ENCODE data around the gene KIAA1549. TPM values are rescaled to one million over a fixed set of nuclear protein-coding genes. Genes with fewer than 3 reads are reported as not detected.

Gene KIAA1549
- polyA plus RNA-seq, 1 donor (not counting 4 experiments of a cell fraction or from before 2014, with no cell fraction given) = 1.1 TPM

DNA sequence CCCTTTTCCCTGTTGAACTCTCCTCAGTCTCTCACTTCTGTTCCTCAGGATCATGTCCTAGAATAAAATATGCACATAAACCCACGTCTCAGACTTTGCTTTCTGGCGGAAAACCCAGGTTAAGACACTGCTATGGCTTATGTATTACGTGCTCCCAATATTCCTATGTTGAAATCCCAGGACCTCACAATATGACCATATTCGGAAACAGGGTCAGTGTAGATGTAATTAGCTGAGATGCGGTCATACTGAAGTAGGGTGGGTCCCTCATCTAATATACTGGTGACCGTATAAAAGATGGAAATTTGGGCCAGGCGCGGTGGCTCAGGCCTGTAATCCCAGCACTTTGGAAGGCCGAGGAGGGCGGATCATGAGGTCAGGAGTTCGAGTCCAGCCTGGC lies 59.9 kb downstream of the KIAA1549 start:
- no peaks in the 10 kb centered on the region for H3K9me1 ChIP-seq (ENCODE audit: control insufficient read depth, extremely low read depth, insufficient read depth, low read length)
- dilution Hi-C loops (cut with MboI; ENCODE audit: extremely low pct_ligation_motif_present, low sequenced_read_pairs) = no loop called here
- no peaks in the 10 kb centered on the region for H3K9me3 ChIP-seq (ENCODE audit: control insufficient read depth, low read depth, low read length)
- H3K79me2 ChIP-seq (ENCODE audit: control insufficient read depth, insufficient read depth, low read length) = no peaks in the 10 kb centered on the region
- no peak overlapping the region for H3K4me2 ChIP-seq (ENCODE audit: control insufficient read depth, extremely low read depth, insufficient read depth, low read depth, low read length)
- no peak overlapping the region for H2AFZ ChIP-seq (ENCODE audit: control insufficient read depth, low read length)
- TF ChIP-seq, protein P1, sequence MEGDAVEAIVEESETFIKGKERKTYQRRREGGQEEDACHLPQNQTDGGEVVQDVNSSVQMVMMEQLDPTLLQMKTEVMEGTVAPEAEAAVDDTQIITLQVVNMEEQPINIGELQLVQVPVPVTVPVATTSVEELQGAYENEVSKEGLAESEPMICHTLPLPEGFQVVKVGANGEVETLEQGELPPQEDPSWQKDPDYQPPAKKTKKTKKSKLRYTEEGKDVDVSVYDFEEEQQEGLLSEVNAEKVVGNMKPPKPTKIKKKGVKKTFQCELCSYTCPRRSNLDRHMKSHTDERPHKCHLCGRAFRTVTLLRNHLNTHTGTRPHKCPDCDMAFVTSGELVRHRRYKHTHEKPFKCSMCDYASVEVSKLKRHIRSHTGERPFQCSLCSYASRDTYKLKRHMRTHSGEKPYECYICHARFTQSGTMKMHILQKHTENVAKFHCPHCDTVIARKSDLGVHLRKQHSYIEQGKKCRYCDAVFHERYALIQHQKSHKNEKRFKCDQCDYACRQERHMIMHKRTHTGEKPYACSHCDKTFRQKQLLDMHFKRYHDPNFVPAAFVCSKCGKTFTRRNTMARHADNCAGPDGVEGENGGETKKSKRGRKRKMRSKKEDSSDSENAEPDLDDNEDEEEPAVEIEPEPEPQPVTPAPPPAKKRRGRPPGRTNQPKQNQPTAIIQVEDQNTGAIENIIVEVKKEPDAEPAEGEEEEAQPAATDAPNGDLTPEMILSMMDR (optimal IDR thresholded peaks at IDR 0.05 in 1 of 3, IDR thresholded peaks at IDR 0.05 in 1 of 3, conservative IDR thresholded peaks at IDR 0.05 in 1 of 3; ENCODE audit: extremely low read depth in 1 of 3, insufficient read depth in 2 of 3, low read length in 3 of 3) = no peak
- TF ChIP-seq EZH2 (IDR thresholded peaks at IDR 0.05; ENCODE audit: low read length) = no peak
- no peak overlapping the region for H3K27ac ChIP-seq (ENCODE audit: control insufficient read depth, insufficient read depth, low read length)
- no peaks in the 10 kb centered on the region for H4K20me1 ChIP-seq (ENCODE audit: control insufficient read depth, extremely low read depth, insufficient read depth, low read length)
- FAIRE-seq (no peak), DNase-seq (ENCODE audit: low read depth, low spot score) (no peak)
- H3K4me1 ChIP-seq (ENCODE audit: control insufficient read depth, extremely low read depth, insufficient read depth, low read length) = no peaks in the 10 kb centered on the region
- H3K4me3 ChIP-seq (ENCODE audit: control insufficient read depth in 2 of 3, extremely low read depth in 1 of 3, insufficient read depth in 2 of 3, low read depth in 1 of 3, low read length in 3 of 3) = no peak overlapping the region
- H3K27me3 ChIP-seq (ENCODE audit: control insufficient read depth, extremely low read depth, insufficient read depth, low read length) = no peaks in the 10 kb centered on the region
- no peaks in the 10 kb centered on the region for H3K36me3 ChIP-seq (ENCODE audit: control insufficient read depth in 2 of 2, extremely low read depth in 1 of 2, insufficient read depth in 2 of 2, low read length in 2 of 2)
- H3K9ac ChIP-seq (ENCODE audit: control insufficient read depth, extremely low read depth, insufficient read depth, low read length) = no peak overlapping the region

DNA sequence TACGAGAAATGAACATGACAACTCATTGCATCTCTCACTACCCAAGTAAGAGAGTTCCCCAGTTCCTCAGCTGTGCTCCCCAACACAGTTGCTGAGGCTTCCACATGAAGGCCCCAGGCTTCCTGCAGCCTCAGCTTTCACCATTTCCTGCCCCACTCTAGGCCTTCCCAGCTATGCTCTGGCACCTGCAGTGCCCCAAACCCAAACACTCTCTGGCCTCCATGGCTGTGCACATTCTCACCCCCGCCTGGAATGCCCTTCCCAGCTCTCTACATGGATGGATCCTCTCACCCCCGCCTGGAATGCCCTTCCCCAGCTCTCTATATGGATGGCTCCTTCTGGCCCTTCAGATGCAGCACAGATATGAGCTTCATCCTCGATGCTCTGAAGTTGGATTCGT lies 61.3 kb downstream of the KIAA1549 start:
- Histone ChIP-seq H3K27me3 (ENCODE audit: control insufficient read depth, extremely low read depth, insufficient read depth, low read length) (no peaks in the 10 kb centered on the region), H3K36me3 (ENCODE audit: control insufficient read depth in 2 of 2, extremely low read depth in 1 of 2, insufficient read depth in 2 of 2, low read length in 2 of 2) (no peaks in the 10 kb centered on the region), H3K27ac (ENCODE audit: control insufficient read depth, insufficient read depth, low read length) (no peak overlapping the region), H3K4me3 (ENCODE audit: control insufficient read depth in 2 of 3, extremely low read depth in 1 of 3, insufficient read depth in 2 of 3, low read depth in 1 of 3, low read length in 3 of 3) (no peak overlapping the region), H2AFZ (ENCODE audit: control insufficient read depth, low read length) (no peak overlapping the region), H3K9me3 (ENCODE audit: control insufficient read depth, low read depth, low read length) (no peaks in the 10 kb centered on the region), H3K4me1 (ENCODE audit: control insufficient read depth, extremely low read depth, insufficient read depth, low read length) (no peaks in the 10 kb centered on the region), H3K9ac (ENCODE audit: control insufficient read depth, extremely low read depth, insufficient read depth, low read length) (no peak overlapping the region), H4K20me1 (ENCODE audit: control insufficient read depth, extremely low read depth, insufficient read depth, low read length) (no peaks in the 10 kb centered on the region), H3K9me1 (ENCODE audit: control insufficient read depth, extremely low read depth, insufficient read depth, low read length) (no peaks in the 10 kb centered on the region), H3K4me2 (ENCODE audit: control insufficient read depth, extremely low read depth, insufficient read depth, low read depth, low read length) (no peak overlapping the region), H3K79me2 (ENCODE audit: control insufficient read depth, insufficient read depth, low read length) (no peaks in the 10 kb centered on the region)
- FAIRE-seq = no peak
- dilution Hi-C loops (cut with MboI; ENCODE audit: extremely low pct_ligation_motif_present, low sequenced_read_pairs) = no loop called here
- TF ChIP-seq, protein P1 (optimal IDR thresholded peaks at IDR 0.05 in 1 of 3, IDR thresholded peaks at IDR 0.05 in 1 of 3, conservative IDR thresholded peaks at IDR 0.05 in 1 of 3; ENCODE audit: extremely low read depth in 1 of 3, insufficient read depth in 2 of 3, low read length in 3 of 3) = no peak
- TF ChIP-seq EZH2 (IDR thresholded peaks at IDR 0.05; ENCODE audit: low read length) = no peak
- no peak for DNase-seq (ENCODE audit: low read depth, low spot score)

Data from keratinocyte (primary cell).